ENCODE measurements around the gene FUT1. TPM values are rescaled to one million over a fixed set of nuclear protein-coding genes. Genes with fewer than 3 reads are reported as not detected.
A peak's percentile ranks its signal among the peaks of the same experiment; 100 is the strongest.

Gene FUT1
- not detected in 2 replicates for total RNA-seq (2013; cell fraction: nucleolus; rRNA removed)
- total RNA-seq (2014; rRNA removed) (not detected in 2 replicates), total RNA-seq (2014; rRNA removed; fragmentation: Illumina TruSeq; extraction: Trizol) (not detected in 2 replicates), total RNA-seq (2021) (not detected in 2 replicates), polyA plus RNA-seq (2011; rRNA removed) (0.01 TPM in 1 of 2 replicates, not detected in the other), polyA plus RNA-seq (2014; fragmentation: Illumina TruSeq; extraction: Trizol) (not detected in 2 replicates), polyA plus RNA-seq (2014; fragmentation: Nextera tagmentation; extraction: Ambion mirVana) (not detected), polyA plus RNA-seq (2014; rRNA removed) (not detected in 2 replicates), polyA plus RNA-seq (2016; fragmentation: Nextera tagmentation; extraction: Ambion mirVana) (not detected), polyA minus RNA-seq (2011; rRNA and poly(A)+ RNA removed) (not detected in 2 replicates), Bru-seq, nascent RNA (not detected), BruChase-seq, experiment 1, labeled RNA remaining after a 6-hour chase (not detected), BruChase-seq, experiment 2, labeled RNA remaining after a 2-hour chase (percentile 14 among the genes with signal in this experiment)
- not detected for polyA plus RNA-seq (2011; ENCODE audit: low read depth)
- 0.01 and 0.03 TPM in 2 replicates for polyA plus RNA-seq (2011; cell fraction: cytosol; rRNA removed)
- 0.03 TPM in 2 replicates for polyA plus RNA-seq (2011; cell fraction: nucleus; rRNA removed)
- 0.04 TPM in 1 of 2 replicates, not detected in the other for polyA plus RNA-seq (2012)
- polyA minus RNA-seq (2011; cell fraction: cytosol; rRNA and poly(A)+ RNA removed) = 0.21 TPM in 1 of 2 replicates, not detected in the other
- polyA minus RNA-seq (2011; cell fraction: nucleus; rRNA and poly(A)+ RNA removed) = not detected in 2 replicates
- long read RNA-seq, experiment 1 = 0 reads
- long read RNA-seq, experiment 2 = 0 reads

- RAD21 ChIA-PET (ENCODE audit: unreplicated experiment) = no interaction called here
- DNase-seq (ENCODE audit: low read depth, low spot score) (no peak), FAIRE-seq (no peak), ATAC-seq (peak; percentile 28; the same call in 2 of the 3 replicates)
- intact Hi-C loops (cut with micrococcal nuclease; ENCODE audit: unreplicated experiment) = no loop called here
- Histone ChIP-seq H4K20me1 (ENCODE audit: control insufficient read depth, insufficient read depth) (no peaks in the 10 kb centered on the region), H3K4me3 (no peak within 1 kb of the TSS), H3K79me2 (ENCODE audit: control insufficient read depth, insufficient read depth, low read length) (no peaks in the 10 kb centered on the region), H3K36me3 (ENCODE audit: control insufficient read depth in 2 of 2, insufficient read depth in 2 of 2, low read length in 1 of 2) (no peaks in the 10 kb centered on the region), H2AFZ (ENCODE audit: control insufficient read depth, low read depth, low read length) (no peak within 1 kb of the TSS), H3K27me3 (replicated peaks in 1 of 2; ENCODE audit: control insufficient read depth in 2 of 2, insufficient read depth in 2 of 2, low read length in 1 of 2) (peaks cover 2 to 6% of the 10 kb centered on the region in 2 experiments; a peak in 3 of 4 replicates), H3K9ac (ENCODE audit: control insufficient read depth, insufficient read depth, low read length) (no peak within 1 kb of the TSS), H3K27ac (ENCODE audit: control insufficient read depth, insufficient read depth) (no peak within 1 kb of the TSS), H3K4me1 (ENCODE audit: control insufficient read depth, insufficient read depth, low read length) (no peaks in the 10 kb centered on the region), H3K4me2 (ENCODE audit: control insufficient read depth, insufficient read depth) (no peak within 1 kb of the TSS), H3K9me3 (replicated peaks; ENCODE audit: control insufficient read depth, insufficient read depth, low read length) (no peaks in the 10 kb centered on the region)
- SMC1A ChIA-PET (ENCODE audit: uncharacterized antibody, unreplicated experiment) = no interaction called here
- WGBS (ENCODE audit: insufficient coverage, insufficient replicate concordance, low lambda C conversion rate, missing lambda C conversion rate) = 3% methylated on average over 49 of the region's 73 CpGs
- no TSS peak for BruUV-seq (replicated peaks)
- in situ Hi-C loops (cut with MboI) = no loop called here
- POLR2A ChIA-PET = interaction anchor here (0.6 kb wide), 1 partner anchor 41 kb away, joined by 3 read pairs; no protein-coding TSS in a partner anchor
- CTCF ChIA-PET = no interaction called here
- no peak for TF ChIP-seq NR2C1 (IDR thresholded peaks at IDR 0.05)
- TF ChIP-seq POLR2AphosphoS5 (IDR thresholded peaks at IDR 0.05; ENCODE audit: low read length) = no peak
- TF ChIP-seq ZZZ3 (IDR thresholded peaks at IDR 0.05; ENCODE audit: control insufficient read depth, insufficient read length, low read depth) = no peak
- no peak for TF ChIP-seq RAD21 (IDR thresholded peaks at IDR 0.05; ENCODE audit: insufficient read depth, low read depth, low read length)
- no peak for TF ChIP-seq CBX3 (IDR thresholded peaks at IDR 0.05; ENCODE audit: borderline replicate concordance, low read depth)
- no peak for TF ChIP-seq CEBPZ (IDR thresholded peaks at IDR 0.05; ENCODE audit: low read depth, low read length)
- no peak for TF ChIP-seq IKZF1 (conservative IDR thresholded peaks at IDR 0.05)
- no peak for TF ChIP-seq NFXL1 (IDR thresholded peaks at IDR 0.05; ENCODE audit: borderline replicate concordance)
- no peak for TF ChIP-seq RUNX3 (IDR thresholded peaks at IDR 0.05; ENCODE audit: low read length)
Measured at GRCh38 chr19:48752496-48753365, at the start of gene FUT1. Gene FUT1, minus strand, starts transcription at chr19:48752641. Its CDS starts 1,360 bp downstream, at chr19:48751281.

Measured in GM12878 (cell line).